H1 (cell line): ENCODE measurements around the gene MMP8. TPM values are rescaled to one million over a fixed set of nuclear protein-coding genes. Genes with fewer than 3 reads are reported as not detected.

Experiments
- CTCF ChIA-PET: fragments of 300-600 bp; sonication (Branson Sonifier 250); formaldehyde crosslinking; loops from one replicate; lab custom pipeline; 2021; ENCODE audit not compliant: partially characterized antibody; lab: Charles Lee
- POLR2A ChIA-PET: fragments of 300-600 bp; sonication (Branson Sonifier 250); formaldehyde crosslinking; loops from one replicate; lab custom pipeline; 2021; ENCODE audit warnings: inconsistent platforms; ENCODE audit not compliant: partially characterized antibody; lab: Charles Lee
- DNase-seq, 2 experiments: peaks; one replicate each; pipeline versions ENCODE4 v3.0.0 to v3.0.0-alpha.2; 2010 to 2022; ENCODE audit warnings: low spot score in 2 of 2, low read depth in 1 of 2, mixed read lengths in 1 of 2
- FAIRE-seq: peaks from 2 replicates; lab custom pipeline; 2011; peaks lifted over from hg19 to GRCh38; lab: Jason Lieb, UNC
- H2AFZ ChIP-seq: 2 replicates; pipeline ENCODE4 v1.8.1; 2012; ENCODE audit warnings: low read length, inconsistent platforms
- H2AK5ac ChIP-seq: 2 replicates; pipeline ENCODE4 v1.6.1; 2013; ENCODE audit warnings: low read depth, low read length
- H2BK120ac ChIP-seq: replicated peaks from 2 replicates; pipeline ENCODE3; 2013; ENCODE audit warnings: low read depth, low read length, inconsistent platforms
- H2BK12ac ChIP-seq: 2 replicates; pipeline ENCODE4 v1.6.1; 2013; ENCODE audit warnings: low read depth, low read length
- H2BK15ac ChIP-seq: 2 replicates; pipeline ENCODE4 v1.6.1; 2013; ENCODE audit warnings: low read length
- H2BK20ac ChIP-seq: 2 replicates; pipeline ENCODE4 v1.6.1; 2013; ENCODE audit warnings: low read length
- H2BK5ac ChIP-seq: 2 replicates; pipeline ENCODE4 v1.6.1; 2013; ENCODE audit warnings: low read depth, low read length
- H3K14ac ChIP-seq: 2 replicates; pipeline ENCODE4 v1.6.1; 2013; ENCODE audit warnings: inconsistent platforms; ENCODE audit not compliant: insufficient read length
- H3K18ac ChIP-seq: 2 replicates; pipeline ENCODE4 v1.6.1; 2013; ENCODE audit warnings: low read length; ENCODE audit errors: extremely low read depth
- H3K23ac ChIP-seq: 2 replicates; pipeline ENCODE4 v1.6.1; 2013; ENCODE audit warnings: inconsistent platforms; ENCODE audit not compliant: insufficient read length
- H3K23me2 ChIP-seq: 2 replicates; pipeline ENCODE4 v1.6.1; 2013; ENCODE audit warnings: low read depth, low read length
- H3K27ac ChIP-seq: 2 replicates; pipeline ENCODE4 v1.6.1; 2011; ENCODE audit warnings: low read depth, low read length, inconsistent platforms
- H3K27me3 ChIP-seq, 4 experiments: replicated peaks in 1 of 4; 1 replicate in 1 of 4; 2 replicates in 3 of 4; pipeline versions ENCODE4 v1.6.1 to v1.8.1; 2011 to 2013; ENCODE audit warnings: low read length in 3 of 4, mild to moderate bottlenecking in 3 of 4, inconsistent platforms in 2 of 4, mixed read lengths in 2 of 4, moderate library complexity in 1 of 4; ENCODE audit not compliant: control insufficient read depth in 3 of 4, insufficient read depth in 3 of 4; ENCODE audit errors: extremely low read depth in 1 of 4
- H3K36me3 ChIP-seq, 4 experiments: 2 replicates each; pipeline versions ENCODE4 v1.6.1 to v1.8.1; 2011 to 2013; ENCODE audit warnings: mild to moderate bottlenecking in 4 of 4, low read length in 3 of 4, moderate library complexity in 2 of 4, control low read depth in 1 of 4, inconsistent platforms in 1 of 4; ENCODE audit not compliant: insufficient read depth in 4 of 4, control insufficient read depth in 2 of 4
- H3K4ac ChIP-seq: replicated peaks from 2 replicates; pipeline ENCODE3; 2013; ENCODE audit warnings: low read length, low read depth, mixed read lengths, inconsistent platforms; ENCODE audit not compliant: insufficient read length
- H3K4me1 ChIP-seq, 4 experiments: replicated peaks in 1 of 4; 1 replicate in 1 of 4; 2 replicates in 3 of 4; pipeline versions ENCODE4 v1.6.1 to v1.8.1; 2011 to 2013; ENCODE audit warnings: low read length in 3 of 4, inconsistent platforms in 2 of 4, mixed read lengths in 1 of 4; ENCODE audit not compliant: insufficient read depth in 4 of 4, control insufficient read depth in 3 of 4
- H3K4me2 ChIP-seq, 2 experiments: 2 replicates each; pipeline versions ENCODE4 v1.6.1 to v1.8.1; 2011 to 2013; ENCODE audit warnings: low read depth in 2 of 2, low read length in 2 of 2, control low read depth in 1 of 2, inconsistent platforms in 1 of 2, mild to moderate bottlenecking in 1 of 2; ENCODE audit not compliant: insufficient read depth in 1 of 2
- H3K4me3 ChIP-seq, 4 experiments: fragments of 200-600, 300-600 bp in 1 of 4; sonication (generic), shearing (Covaris generic), sonication (Bioruptor Twin) in 1 of 4; 2 replicates each; pipeline versions ENCODE4 v1.5.1 to v1.8.1; 2011 to 2016; ENCODE audit warnings: low read length in 4 of 4, low read depth in 3 of 4, control low read depth in 2 of 4, inconsistent platforms in 2 of 4, mild to moderate bottlenecking in 2 of 4, mixed read lengths in 1 of 4, moderate library complexity in 1 of 4; ENCODE audit not compliant: insufficient read depth in 2 of 4; ENCODE audit errors: extremely low read depth in 1 of 4
- H3K56ac ChIP-seq: replicated peaks from 2 replicates; pipeline ENCODE3; 2013; ENCODE audit warnings: low read depth, mild to moderate bottlenecking, mixed read lengths, low read length, inconsistent platforms; ENCODE audit not compliant: insufficient read length
- H3K79me1 ChIP-seq: 2 replicates; pipeline ENCODE4 v1.6.1; 2013; ENCODE audit warnings: low read depth, low read length, control low read depth
- H3K79me2 ChIP-seq, 2 experiments: 2 replicates each; pipeline versions ENCODE4 v1.6.1 to v1.8.1; 2012 to 2013; ENCODE audit warnings: low read length in 2 of 2, mild to moderate bottlenecking in 2 of 2, inconsistent platforms in 1 of 2; ENCODE audit not compliant: insufficient read depth in 2 of 2, control insufficient read depth in 1 of 2
- H3K9ac ChIP-seq, 4 experiments: replicated peaks in 1 of 4; 1 replicate in 1 of 4; 2 replicates in 3 of 4; pipeline versions ENCODE4 v1.6.1 to v1.8.1; 2011 to 2013; ENCODE audit warnings: low read depth in 3 of 4, low read length in 3 of 4, control low read depth in 2 of 4, mild to moderate bottlenecking in 2 of 4, moderate library complexity in 2 of 4, inconsistent platforms in 1 of 4; ENCODE audit errors: extremely low read depth in 1 of 4
- H3K9me3 ChIP-seq, 2 experiments: 2 replicates each; pipeline versions ENCODE4 v1.6.1 to v1.8.1; 2012 to 2013; ENCODE audit warnings: mild to moderate bottlenecking in 2 of 2, moderate library complexity in 2 of 2, control low read depth in 1 of 2, inconsistent platforms in 1 of 2, low read depth in 1 of 2, low read length in 1 of 2, mixed read lengths in 1 of 2; ENCODE audit not compliant: insufficient read depth in 2 of 2
- H4K20me1 ChIP-seq, 2 experiments: replicated peaks in 1 of 2; 2 replicates each; pipeline versions ENCODE3 to v1.8.1; 2011 to 2013; ENCODE audit warnings: inconsistent platforms in 2 of 2, low read length in 2 of 2, mild to moderate bottlenecking in 1 of 2; ENCODE audit not compliant: insufficient read depth in 2 of 2, control insufficient read depth in 1 of 2
- H4K5ac ChIP-seq: 2 replicates; pipeline ENCODE4 v1.6.1; 2013; ENCODE audit warnings: low read length, low read depth, mixed read lengths, inconsistent platforms; ENCODE audit not compliant: insufficient read length
- H4K8ac ChIP-seq: 2 replicates; pipeline ENCODE4 v1.8.0; 2013; ENCODE audit warnings: mild to moderate bottlenecking, moderate library complexity, low read length, inconsistent platforms; ENCODE audit not compliant: insufficient read depth; ENCODE audit errors: extremely low read depth
- H4K91ac ChIP-seq: replicated peaks from 2 replicates; pipeline ENCODE3; 2013; ENCODE audit warnings: low read length, mixed read lengths, inconsistent platforms; ENCODE audit not compliant: insufficient read length
- BCL11A ChIP-seq, 2 experiments: IDR thresholded peaks; one replicate each; pipeline ENCODE4 v1.6.1; 2011; ENCODE audit warnings: low read depth in 2 of 2, low read length in 2 of 2, mild to moderate bottlenecking in 2 of 2
- CBX8 ChIP-seq: fragments of 300-800, 300-1000 bp; sonication (generic); IDR thresholded peaks from 2 replicates; pipeline ENCODE4 v1.7.1; 2016; ENCODE audit warnings: low read depth, low read length, borderline replicate concordance
- CTBP2 ChIP-seq: IDR thresholded peaks from 2 replicates; pipeline ENCODE4 v1.7.0; 2011; ENCODE audit warnings: borderline replicate concordance, mild to moderate bottlenecking, moderate library complexity, mixed read lengths, low read length; ENCODE audit not compliant: insufficient read depth, insufficient read length
- FOSL1 ChIP-seq: IDR thresholded peaks from 2 replicates; pipeline ENCODE4 v1.6.1; 2011; ENCODE audit warnings: mild to moderate bottlenecking, low read depth, low read length, moderate library complexity; ENCODE audit not compliant: insufficient read depth
- GABPA ChIP-seq: IDR thresholded peaks from 2 replicates; pipeline ENCODE4 v1.6.1; 2011; ENCODE audit warnings: mild to moderate bottlenecking, low read length, moderate library complexity, borderline replicate concordance; ENCODE audit not compliant: insufficient read depth
- GTF2F1 ChIP-seq: IDR thresholded peaks from 2 replicates; pipeline ENCODE4 v1.6.1; 2012; ENCODE audit warnings: low read depth, low read length, improper control_type of control experiment, borderline replicate concordance
- KDM4A ChIP-seq: IDR thresholded peaks from one replicate; pipeline ENCODE4 v1.7.1; 2012; ENCODE audit warnings: low read depth, mild to moderate bottlenecking, moderate library complexity, low read length, inconsistent platforms; ENCODE audit not compliant: severe bottlenecking
- PHF8 ChIP-seq: fragments of 200-600 bp; sonication (generic); conservative IDR thresholded peaks from 2 replicates; pipeline ENCODE4 v1.7.1; 2012; ENCODE audit warnings: low read depth, mild to moderate bottlenecking, inconsistent platforms, low read length, moderate library complexity
- RBBP5 ChIP-seq: IDR thresholded peaks from 2 replicates; pipeline ENCODE4 v1.7.1; 2012; ENCODE audit warnings: low read depth, mild to moderate bottlenecking, inconsistent platforms, low read length, moderate library complexity, borderline replicate concordance
- RFX5 ChIP-seq: IDR thresholded peaks from 2 replicates; pipeline ENCODE4 v1.6.1; 2011; ENCODE audit warnings: low read depth, low read length, improper control_type of control experiment, borderline replicate concordance
- SIN3A ChIP-seq, 2 experiments: IDR thresholded peaks in 1 of 2; conservative IDR thresholded peaks in 1 of 2; 2 replicates each; pipeline ENCODE4 v1.6.1; 2011 to 2012; ENCODE audit warnings: low read length in 2 of 2, improper control_type of control experiment in 1 of 2, low read depth in 1 of 2, mild to moderate bottlenecking in 1 of 2
- SIRT6 ChIP-seq: IDR thresholded peaks from one replicate; pipeline ENCODE4 v1.7.1; 2012; ENCODE audit warnings: low read length, inconsistent platforms
- SP2 ChIP-seq: IDR thresholded peaks from 2 replicates; pipeline ENCODE4 v1.6.1; 2012; ENCODE audit warnings: mild to moderate bottlenecking, low read length, inconsistent platforms
- SUZ12 ChIP-seq: fragments of 200-600 bp; sonication (generic); IDR thresholded peaks from 2 replicates; pipeline ENCODE4 v1.6.1; 2012; ENCODE audit warnings: mild to moderate bottlenecking, inconsistent platforms, low read length, moderate library complexity, mixed read lengths
- TAF7 ChIP-seq: optimal IDR thresholded peaks from 2 replicates; pipeline ENCODE3; 2011; ENCODE audit warnings: low read depth, mild to moderate bottlenecking, inconsistent platforms, low read length, moderate library complexity, borderline replicate concordance
- TCF12 ChIP-seq: IDR thresholded peaks from 2 replicates; pipeline ENCODE4 v1.6.1; 2011; ENCODE audit warnings: low read depth, mild to moderate bottlenecking, low read length
- polyA plus RNA-seq, 7 experiments: library from polyadenylated mRNA; depleted of rRNA in 3 of 7; stranded (reverse) in 5 of 7; unstranded in 2 of 7; fragments of >200 nt in 5 of 7; fragments of 200-250 nt in 2 of 7; gene quantifications; 1 replicate in 5 of 7; 2 replicates in 1 of 7; 4 replicates in 1 of 7; pipeline versions ENCODE4 v1.2.1 to v1.2.3, GENCODE V29; 2011 to 2013; ENCODE audit warnings: missing spikeins in 2 of 7, mixed read lengths in 2 of 7
- total RNA-seq: library from RNA; stranded (reverse); fragmentation: NEBNext Ultra II Directional; extraction: Animal tissue kit (Norgen Biotek cat#: 25700); gene quantifications from 2 replicates; pipeline ENCODE4 v1.2.1, GENCODE V29; 2021

The MMP8 gene
- total and polyA plus RNA-seq, 2 of the 8 experiments (the other 6 are each of a cell fraction or from before 2014, with no cell fraction given), result not detected

- Histone ChIP-seq H3K27ac (no peak overlapping the region), H3K27me3 (no peaks in the 10 kb centered on the region), H4K8ac (no peak overlapping the region), H3K14ac (no peak overlapping the region), H3K4ac (no peak overlapping the region), H3K23me2 (no peaks in the 10 kb centered on the region), H2BK20ac (no peak overlapping the region), H3K9ac (no peak overlapping the region), H3K79me2 (no peaks in the 10 kb centered on the region), H4K20me1 (no peaks in the 10 kb centered on the region), H3K4me3 (no peak overlapping the region), H2BK15ac (no peak overlapping the region), H3K4me2 (no peak overlapping the region), H3K36me3 (no peaks in the 10 kb centered on the region; a peak in 1 of 8 replicates), H3K23ac (no peak overlapping the region), H2BK5ac (no peak overlapping the region), H3K4me1 (peaks cover 0 to 3% (median 0%) of the 10 kb centered on the region in 4 experiments; a peak in 1 of 7 replicates), H2BK120ac (no peak overlapping the region), H2AK5ac (no peak overlapping the region), H3K9me3 (no peaks in the 10 kb centered on the region), H4K91ac (no peak overlapping the region), H2AFZ (no peak overlapping the region), H3K79me1 (no peaks in the 10 kb centered on the region), H3K56ac (no peak overlapping the region), H4K5ac (no peak overlapping the region), H3K18ac (no peak overlapping the region), H2BK12ac (no peak overlapping the region)
- no peak for DNase-seq
- ChIA-PET CTCF (no interaction called here), POLR2A (no interaction called here)
- FAIRE-seq, result no peak
- TF ChIP-seq TAF7 (no peak), KDM4A (no peak), CTBP2 (no peak), GABPA (no peak), GTF2F1 (no peak), PHF8 (no peak), SIN3A (conservative IDR thresholded peaks at IDR 0.05 in 1 of 2, IDR thresholded peaks at IDR 0.05 in 1 of 2; ENCODE audit: low read depth in 1 of 2, low read length in 2 of 2) (no peak), TCF12 (no peak), BCL11A (IDR thresholded peaks at IDR 0.05; ENCODE audit: low read depth in 2 of 2, low read length in 2 of 2) (no peak), FOSL1 (no peak), SUZ12 (no peak), RFX5 (no peak), SIRT6 (no peak), RBBP5 (no peak), CBX8 (no peak), SP2 (no peak)
These were observed 62.1 kb downstream of the MMP8 start for GRCh38 chr11:102662607-102663006.
